Suppressor macrophage treated with lipopolysaccharide for 4 hours (primary cell): Measurements from ENCODE around the gene EFNA2.
"Not testable (repeated sequence)": the region's sequence is repeated elsewhere in the genome, so short reads cannot be mapped to it uniquely, and the experiment has no call there.

Experiments
- DNase-seq: peaks from one replicate; pipeline ENCODE4 v3.0.0-alpha.2; 2020

EFNA2 gene

DNA sequence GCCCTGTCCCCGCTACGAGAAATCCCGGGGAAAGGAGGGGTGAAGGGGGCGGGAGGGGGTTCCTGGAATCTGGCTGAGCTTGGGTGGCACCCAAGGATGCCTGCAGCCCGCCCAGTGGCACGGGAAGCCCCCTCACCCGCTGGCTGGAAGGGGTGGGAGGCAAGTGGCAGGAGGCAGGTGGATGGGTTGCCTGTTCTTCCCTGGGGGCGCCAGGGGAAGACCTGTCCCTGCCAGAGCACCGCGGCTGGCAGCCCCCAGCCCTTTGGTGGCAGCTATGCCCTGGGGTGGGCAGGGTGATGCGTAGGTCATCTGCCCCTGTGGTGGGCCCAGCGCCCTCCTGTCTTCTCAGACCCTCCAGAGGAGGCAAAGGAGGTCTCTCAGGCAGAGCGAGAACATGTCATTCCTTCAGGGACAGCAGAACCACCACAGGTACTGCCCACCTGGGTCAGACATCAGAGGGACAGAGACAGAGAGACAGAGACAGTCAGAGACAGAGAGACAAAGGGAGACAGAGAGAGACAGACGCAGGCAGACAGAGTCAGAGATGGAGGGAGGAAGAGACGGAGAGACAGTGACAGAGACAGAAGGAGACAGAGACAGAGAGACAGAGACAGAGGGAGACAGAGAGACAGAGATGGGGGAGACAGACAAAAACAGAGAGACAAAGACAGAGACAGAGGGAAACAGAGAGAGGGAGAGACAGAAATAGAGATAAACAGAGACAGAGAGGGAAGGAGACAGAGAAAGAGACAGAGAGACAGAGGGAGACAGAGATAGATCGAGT is 36.7 kb downstream of the EFNA2 start:
- DNase-seq, result no peak

DNA sequence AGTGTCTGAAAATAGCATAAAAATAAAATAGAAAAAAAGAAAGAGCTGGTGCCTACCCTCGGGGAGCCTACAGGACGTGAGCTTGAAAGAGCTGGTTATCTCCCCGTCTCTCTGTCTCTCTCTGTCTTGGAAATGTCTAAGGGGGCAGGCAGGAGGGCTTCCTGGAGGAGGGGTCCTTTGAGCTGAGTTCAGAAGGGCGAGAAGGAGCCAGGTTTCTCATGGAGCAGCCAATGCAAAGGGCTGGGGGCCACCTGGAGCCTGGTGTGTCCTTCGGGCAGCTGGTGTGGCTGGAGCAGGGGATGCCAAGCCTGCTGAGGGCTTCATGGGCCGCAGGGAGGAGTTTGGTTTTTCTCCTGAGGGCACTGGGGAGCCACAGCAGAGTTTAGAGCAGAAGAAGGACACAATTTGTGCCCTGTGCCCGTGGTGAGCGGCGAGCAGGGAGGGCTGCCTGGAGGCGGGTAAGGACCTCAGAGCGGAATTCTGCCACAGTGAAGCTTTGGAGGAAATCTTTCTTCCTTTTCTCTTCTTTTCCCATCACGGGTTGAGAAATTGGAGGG is 38.7 kb downstream of the EFNA2 start:
- no peak for DNase-seq

GRCh38 chr19:1324806-1325567 is 39.3 kb downstream of the EFNA2 start:
- DNase-seq, result peak; percentile 52

GRCh38 chr19:1325568-1326294 is 40.1 kb downstream of the EFNA2 start:
- no peak for DNase-seq

DNA sequence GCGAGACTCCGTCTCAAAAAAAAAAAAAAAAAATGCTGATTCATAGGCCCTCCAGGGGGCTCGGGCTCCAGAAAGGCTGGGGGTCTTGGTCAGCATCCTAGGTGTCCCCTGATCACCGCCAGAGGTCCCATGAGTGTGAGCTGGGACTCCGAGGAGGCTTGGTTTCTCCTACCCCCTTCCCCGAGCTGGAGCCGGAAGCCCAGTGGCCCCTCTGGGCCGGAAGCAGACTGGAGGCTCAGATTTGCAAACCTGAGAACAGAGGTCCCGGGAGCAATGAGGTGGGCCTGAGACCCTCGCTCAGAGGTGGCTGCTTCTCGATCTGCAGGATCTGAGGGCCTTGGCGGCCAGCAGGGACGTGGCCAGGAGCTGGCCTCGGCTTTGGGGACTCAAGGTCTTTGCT is 41.5 kb downstream of the EFNA2 start:
- no peak for DNase-seq

GRCh38 chr19:1332208-1332607 is 46.5 kb downstream of the EFNA2 start:
- not testable (repeated sequence) for DNase-seq

GRCh38 chr19:1336079-1336684 is 50.5 kb downstream of the EFNA2 start:
- no peak for DNase-seq

DNA sequence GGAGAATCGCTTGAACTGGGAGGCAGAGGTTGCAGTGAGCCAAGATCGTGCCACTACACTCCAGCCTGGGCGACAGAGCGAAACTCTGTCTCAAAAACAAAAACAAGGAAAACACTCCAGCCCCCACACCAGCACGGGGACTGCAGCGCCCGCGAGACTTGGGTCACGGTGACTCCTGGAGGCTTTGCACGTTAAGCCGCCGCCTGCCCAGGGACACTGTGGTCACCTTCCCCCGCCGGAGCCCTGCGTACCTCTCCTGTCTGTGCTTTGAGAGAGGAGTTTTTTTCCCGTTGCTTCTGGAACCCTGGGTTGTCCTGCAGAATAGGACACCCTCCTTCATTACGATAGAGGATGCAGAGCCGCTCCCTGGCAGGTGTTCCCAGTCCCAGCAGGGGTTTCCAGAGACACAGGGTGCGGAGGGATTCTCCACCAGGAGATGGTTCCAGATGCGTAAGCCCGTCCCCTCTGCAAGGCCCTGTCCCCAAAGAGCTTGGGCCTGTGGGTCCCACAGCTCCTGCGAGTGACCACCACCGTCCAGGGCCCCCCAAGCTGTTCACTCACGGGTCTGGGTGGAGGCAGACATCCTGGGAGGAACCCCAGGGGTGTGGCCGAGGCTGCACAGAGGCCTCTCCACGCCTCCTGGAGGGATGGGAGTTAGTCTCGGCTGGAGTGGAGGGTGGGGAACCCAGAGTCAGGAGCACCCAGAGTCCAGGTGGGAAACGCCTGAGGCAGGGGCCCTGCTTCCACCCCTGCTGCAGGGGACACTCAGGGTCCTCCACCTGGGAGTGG is 55.2 kb downstream of the EFNA2 start:
- no peak for DNase-seq

DNA sequence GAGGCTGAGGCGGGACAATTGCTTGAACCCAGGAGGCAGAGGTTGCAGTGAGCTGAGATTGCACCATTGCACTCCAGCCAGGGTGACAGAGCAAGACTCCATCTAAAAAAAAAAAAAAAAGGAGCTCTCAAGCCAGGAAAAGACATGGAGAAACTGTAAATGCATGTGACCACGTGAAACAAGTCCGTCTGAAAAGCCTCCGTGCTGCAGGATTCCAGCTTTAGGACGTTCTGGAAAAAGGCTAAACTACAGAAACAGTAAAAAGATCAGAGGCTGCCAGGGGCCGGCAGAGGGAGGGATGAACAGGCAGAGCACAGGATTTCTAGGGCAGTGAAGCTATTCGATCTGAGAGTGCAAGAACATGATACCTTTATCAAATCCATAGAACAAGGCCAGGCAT is 57.4 kb downstream of the EFNA2 start:
- DNase-seq, result no peak

- no peak for DNase-seq
Observed at GRCh38 chr19:1349211-1349610, 63.5 kb downstream of the EFNA2 start.

DNA sequence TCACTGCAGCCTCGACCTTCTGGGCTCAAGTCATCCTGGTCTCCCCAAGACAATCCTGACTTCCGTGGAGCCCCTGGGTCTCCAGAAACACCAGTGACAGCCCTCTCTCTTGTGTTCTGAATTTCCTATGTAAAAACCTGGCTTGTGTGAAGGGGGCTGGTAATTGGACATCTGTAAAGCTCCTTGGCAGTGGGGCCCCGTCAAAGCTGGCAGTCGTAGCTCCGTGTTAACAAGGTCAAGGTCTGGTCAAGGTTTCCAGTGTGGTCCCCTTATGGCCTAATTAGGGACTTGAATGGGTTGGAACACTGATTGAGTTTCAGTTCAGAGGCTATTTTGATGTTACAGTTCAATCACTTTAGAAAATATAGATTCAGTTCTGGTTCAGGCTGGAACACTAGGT is 65.2 kb downstream of the EFNA2 start:
- DNase-seq, result no peak
